Smooth muscle cell (in vitro differentiated cells): Measurements from ENCODE around the gene ASIC1. TPM values are rescaled to one million over a fixed set of nuclear protein-coding genes. Genes with fewer than 3 reads are reported as not detected.

Experiments used
- DNase-seq: peaks from one replicate; lab custom pipeline; 2025; ENCODE audit not compliant: unreplicated experiment; lab: John Stamatoyannopoulos, UW
- H2AFZ ChIP-seq: fragments of 200-600 bp; sonication (generic); 2 replicates; pipeline ENCODE4 v1.6.0; 2016; ENCODE audit warnings: antibody characterized with exemption, low read depth, mild to moderate bottlenecking
- H3F3A ChIP-seq: fragments of 200-600 bp; sonication (generic); 2 replicates; pipeline ENCODE4 v1.6.0; 2017; ENCODE audit warnings: antibody characterized with exemption, low read depth
- H3K27ac ChIP-seq: fragments of 200-600 bp; sonication (generic); 2 replicates; pipeline ENCODE4 v1.5.1; 2016; ENCODE audit warnings: low read depth, mild to moderate bottlenecking
- H3K27me3 ChIP-seq: fragments of 200-600 bp; sonication (generic); 2 replicates; pipeline ENCODE4 v1.6.1; 2016; ENCODE audit warnings: low read depth, mild to moderate bottlenecking
- H3K36me3 ChIP-seq: fragments of 200-600 bp; sonication (generic); 2 replicates; pipeline ENCODE4 v1.5.1; 2016; ENCODE audit warnings: low read depth
- H3K4me1 ChIP-seq: fragments of 200-600 bp; sonication (generic); 2 replicates; pipeline ENCODE4 v1.5.1; 2016; ENCODE audit warnings: low read depth
- H3K4me2 ChIP-seq: fragments of 200-600 bp; sonication (generic); 2 replicates; pipeline ENCODE4 v1.6.0; 2016; ENCODE audit warnings: mild to moderate bottlenecking
- H3K4me3 ChIP-seq: fragments of 200-600 bp; sonication (generic); 2 replicates; pipeline ENCODE4 v1.5.1; 2016; ENCODE audit warnings: mild to moderate bottlenecking
- H3K79me2 ChIP-seq: fragments of 200-600 bp; sonication (generic); 2 replicates; pipeline ENCODE4 v1.6.0; 2016; ENCODE audit warnings: low read depth, mild to moderate bottlenecking
- H3K9ac ChIP-seq: fragments of 200-600 bp; sonication (generic); 2 replicates; pipeline ENCODE4 v1.6.0; 2016; ENCODE audit warnings: low read depth
- H3K9me3 ChIP-seq: fragments of 200-600 bp; sonication (generic); replicated peaks from 2 replicates; pipeline ENCODE4 v1.5.1; 2016; ENCODE audit warnings: low read depth
- H4K20me1 ChIP-seq: fragments of 200-600 bp; sonication (generic); 2 replicates; pipeline ENCODE4 v1.6.0; 2016; ENCODE audit warnings: low read depth
- CTCF ChIP-seq: fragments of 200-600 bp; sonication (generic); IDR thresholded peaks from 2 replicates; pipeline ENCODE4 v1.5.1; 2017; ENCODE audit warnings: borderline replicate concordance, mild to moderate bottlenecking, antibody characterized with exemption; ENCODE audit not compliant: insufficient read depth, poor library complexity, severe bottlenecking
- WGBS: methylation state at CpG from one replicate; pipeline ENCODE4 v1.1.7; 2016; ENCODE audit warnings: low lambda C conversion rate; 5-methylcytosine and 5-hydroxymethylcytosine counted together
- polyA plus RNA-seq: library from polyadenylated mRNA; unstranded; fragments of >200 nt; fragmentation: Nextera tagmentation; extraction: Ambion mirVana; gene quantifications from 2 replicates; pipeline ENCODE4 v1.2.1, GENCODE V29; 2016
- total RNA-seq: library from RNA; depleted of rRNA; stranded (reverse); fragments of >200 nt; gene quantifications from 2 replicates; pipeline ENCODE4 v1.2.3, GENCODE V29; 2014

ASIC1 gene
- total and polyA plus RNA-seq, 2 experiments from 2014 or later, result 0.45 to 1.5 TPM

- 94% methylated on average over 2 of the region's 2 CpGs for WGBS
Observed at GRCh38 chr12:50127546-50127945, 70.2 kb downstream of the ASIC1 start.

GRCh38 chr12:50129290-50129689 lies 71.9 kb downstream of the ASIC1 start:
- H3K9ac ChIP-seq, result no peak overlapping the region
- H3F3A ChIP-seq, result peaks cover 9% of the 10 kb centered on the region
- no peaks in the 10 kb centered on the region for H3K4me1 ChIP-seq
- H3K9me3 ChIP-seq, result no peaks in the 10 kb centered on the region
- H4K20me1 ChIP-seq, result peaks cover 23% of the 10 kb centered on the region
- H3K36me3 ChIP-seq, result peaks cover 10% of the 10 kb centered on the region
- no peak overlapping the region for H3K27ac ChIP-seq
- H3K4me3 ChIP-seq, result no peak overlapping the region
- no peak overlapping the region for H2AFZ ChIP-seq
- TF ChIP-seq CTCF, result no peak
- no peak overlapping the region for H3K4me2 ChIP-seq
- WGBS, result 96% methylated on average over 4 of the region's 4 CpGs
- no peak for DNase-seq
- H3K27me3 ChIP-seq, result no peaks in the 10 kb centered on the region
- H3K79me2 ChIP-seq, result no peaks in the 10 kb centered on the region

More at GRCh38 chr12:50127546-50127945, 70.2 kb downstream of the ASIC1 start:
- TF ChIP-seq CTCF, result no peak
- Histone ChIP-seq H3K9me3 (no peaks in the 10 kb centered on the region), H3K9ac (no peak overlapping the region), H3K27ac (no peak overlapping the region), H3K79me2 (no peaks in the 10 kb centered on the region), H3K36me3 (peaks cover 10% of the 10 kb centered on the region), H3K27me3 (no peaks in the 10 kb centered on the region), H3K4me2 (no peak overlapping the region), H3K4me1 (no peaks in the 10 kb centered on the region), H2AFZ (no peak overlapping the region), H3K4me3 (no peak overlapping the region), H3F3A (peaks cover 9% of the 10 kb centered on the region), H4K20me1 (peaks cover 16% of the 10 kb centered on the region)
- no peak for DNase-seq

GRCh38 chr12:50132505-50133135 lies 75.2 kb downstream of the ASIC1 start:
- peaks cover 13% of the 10 kb centered on the region for H3K36me3 ChIP-seq
- H3K79me2 ChIP-seq, result no peaks in the 10 kb centered on the region
- no peak overlapping the region for H3K27ac ChIP-seq
- H2AFZ ChIP-seq, result no peak overlapping the region
- no peaks in the 10 kb centered on the region for H3K27me3 ChIP-seq
- no peak for DNase-seq
- 87% methylated on average over 2 of the region's 2 CpGs for WGBS
- no peaks in the 10 kb centered on the region for H3K9me3 ChIP-seq
- H3K4me3 ChIP-seq, result no peak overlapping the region
- no peak overlapping the region for H3K4me2 ChIP-seq
- no peak overlapping the region for H3K9ac ChIP-seq
- peaks cover 23% of the 10 kb centered on the region for H4K20me1 ChIP-seq
- H3F3A ChIP-seq, result peaks cover 12% of the 10 kb centered on the region
- TF ChIP-seq CTCF, result peak; percentile 53
- no peaks in the 10 kb centered on the region for H3K4me1 ChIP-seq

Other genes starting within 250 kb of the ASIC1 start
- gene NCKAP5L, start 229.2 kb upstream of the ASIC1 start, total RNA-seq, result 20.5 and 24.1 TPM in 2 replicates
- gene NCKAP5L, start 229.2 kb upstream of the ASIC1 start, polyA plus RNA-seq, result 29.4 and 31.7 TPM in 2 replicates
- 2.5 and 3.4 TPM in 2 replicates for gene BCDIN3D, start 214.5 kb upstream of the ASIC1 start, total RNA-seq
- gene BCDIN3D, start 214.5 kb upstream of the ASIC1 start, polyA plus RNA-seq, result 2.9 and 3.8 TPM in 2 replicates
- gene FAIM2, start 153.7 kb upstream of the ASIC1 start, total RNA-seq, result 0.04 and 0.67 TPM in 2 replicates
- gene FAIM2, start 153.7 kb upstream of the ASIC1 start, polyA plus RNA-seq, result 1.2 and 1.6 TPM in 2 replicates
- gene AQP2, start 106.9 kb upstream of the ASIC1 start, total RNA-seq, result 0.13 and 0.22 TPM in 2 replicates
- gene AQP2, start 106.9 kb upstream of the ASIC1 start, polyA plus RNA-seq, result 0.14 and 0.99 TPM in 2 replicates
- not detected in 2 replicates for gene AQP5, start 95.7 kb upstream of the ASIC1 start, total RNA-seq
- 1.5 TPM in 1 of 2 replicates, not detected in the other for gene AQP5, start 95.7 kb upstream of the ASIC1 start, polyA plus RNA-seq
- not detected in 2 replicates for gene AQP6, start 84.6 kb upstream of the ASIC1 start, total RNA-seq
- not detected in 2 replicates for gene AQP6, start 84.6 kb upstream of the ASIC1 start, polyA plus RNA-seq
- 18.3 and 52.3 TPM in 2 replicates for gene RACGAP1, start 32.1 kb upstream of the ASIC1 start, total RNA-seq
- 11.4 and 13.7 TPM in 2 replicates for gene RACGAP1, start 32.1 kb upstream of the ASIC1 start, polyA plus RNA-seq
- gene SMARCD1, start 27.7 kb downstream of the ASIC1 start, total RNA-seq, result 39.6 and 47.8 TPM in 2 replicates
- gene SMARCD1, start 27.7 kb downstream of the ASIC1 start, polyA plus RNA-seq, result 24.1 and 28.3 TPM in 2 replicates
- gene GPD1, start 46.4 kb downstream of the ASIC1 start, total RNA-seq, result not detected in 2 replicates
- 0.24 TPM in 1 of 2 replicates, not detected in the other for gene GPD1, start 46.4 kb downstream of the ASIC1 start, polyA plus RNA-seq
- 14.7 and 18.6 TPM in 2 replicates for gene COX14, start 54.6 kb downstream of the ASIC1 start, total RNA-seq
- 67.9 and 71.3 TPM in 2 replicates for gene COX14, start 54.6 kb downstream of the ASIC1 start, polyA plus RNA-seq
- gene CERS5, start 109.8 kb downstream of the ASIC1 start, total RNA-seq, result 53.5 and 58.1 TPM in 2 replicates
- gene CERS5, start 109.8 kb downstream of the ASIC1 start, polyA plus RNA-seq, result 95.7 and 102 TPM in 2 replicates
- gene LIMA1, start 225.9 kb downstream of the ASIC1 start, total RNA-seq, result 154 and 204 TPM in 2 replicates
- gene LIMA1, start 225.9 kb downstream of the ASIC1 start, polyA plus RNA-seq, result 39.6 and 68.3 TPM in 2 replicates